Measurements from ENCODE around the gene REPS2. TPM values are rescaled to one million over a fixed set of nuclear protein-coding genes. Genes with fewer than 3 reads are reported as not detected.

REPS2 gene
- polyA plus RNA-seq, 3 donors: 2.1 to 4.7 (median 3.6) TPM

GRCh38 chrX:16999275-16999674 lies 52.8 kb downstream of the REPS2 start:
- Mint-ChIP-seq H3K36me3 (no peaks in the 10 kb centered on the region), H3K4me1 (no peaks in the 10 kb centered on the region), H3K9me3 (peaks cover 5 to 12% (median 7%) of the 10 kb centered on the region in 7 donors), H3K27me3 (ENCODE audit: low read depth in 3 of 3) (peaks cover 0 to 26% (median 0%) of the 10 kb centered on the region in 3 donors), H3K4me3 (no peak overlapping the region), H3K27ac (peak overlapping the region in 1 of 7 donors; percentile 37)
- no peak for DNase-seq
- H3K9ac ChIP-seq (ENCODE audit: insufficient read depth, low read length, poor library complexity, severe bottlenecking): no peak overlapping the region
- intact Hi-C loops (cut with micrococcal nuclease): no loop called here
- no peaks in the 10 kb centered on the region for H4K20me1 ChIP-seq (ENCODE audit: insufficient read depth, low read length)
- no peak for TF ChIP-seq CTCF (IDR thresholded peaks at IDR 0.05)
- no peak overlapping the region for H3K4me3 ChIP-seq (replicated peaks in 1 of 3; ENCODE audit: low read depth in 2 of 3, low read length in 3 of 3)
- H3K4me1 ChIP-seq (ENCODE audit: control insufficient read depth in 1 of 2, insufficient read depth in 2 of 2, low read length in 2 of 2): no peaks in the 10 kb centered on the region
- H3K27ac ChIP-seq (ENCODE audit: low read depth in 1 of 2, low read length in 2 of 2): no peak overlapping the region
- H3K9me3 ChIP-seq (replicated peaks in 1 of 2; ENCODE audit: control insufficient read depth in 1 of 2, insufficient read depth in 1 of 2, low read length in 2 of 2): no peaks in the 10 kb centered on the region
- H3K27me3 ChIP-seq (ENCODE audit: control insufficient read depth in 2 of 2, insufficient read depth in 2 of 2, low read length in 2 of 2): peaks cover 0 to 12% of the 10 kb centered on the region in 2 donors
- H3K79me2 ChIP-seq (ENCODE audit: insufficient read depth, low read length): no peaks in the 10 kb centered on the region
- no peak overlapping the region for H3K4me2 ChIP-seq (replicated peaks; ENCODE audit: extremely low read depth, low read length, poor library complexity, severe bottlenecking)
- H2AFZ ChIP-seq (ENCODE audit: insufficient read depth, low read depth, low read length, poor library complexity, severe bottlenecking): no peak overlapping the region
- H3K36me3 ChIP-seq (replicated peaks in 1 of 2; ENCODE audit: control insufficient read depth in 1 of 2, insufficient read depth in 2 of 2, low read length in 2 of 2): no peaks in the 10 kb centered on the region

- no peak for TF ChIP-seq CTCF (IDR thresholded peaks at IDR 0.05)
- Histone ChIP-seq H4K20me1 (ENCODE audit: insufficient read depth, low read length) (no peaks in the 10 kb centered on the region), H3K27me3 (ENCODE audit: control insufficient read depth in 2 of 2, insufficient read depth in 2 of 2, low read length in 2 of 2) (peaks cover 0 to 12% of the 10 kb centered on the region in 2 donors), H3K9me3 (replicated peaks in 1 of 2; ENCODE audit: control insufficient read depth in 1 of 2, insufficient read depth in 1 of 2, low read length in 2 of 2) (no peaks in the 10 kb centered on the region), H3K27ac (ENCODE audit: low read depth in 1 of 2, low read length in 2 of 2) (no peak overlapping the region), H3K36me3 (replicated peaks in 1 of 2; ENCODE audit: control insufficient read depth in 1 of 2, insufficient read depth in 2 of 2, low read length in 2 of 2) (no peaks in the 10 kb centered on the region), H3K4me1 (ENCODE audit: control insufficient read depth in 1 of 2, insufficient read depth in 2 of 2, low read length in 2 of 2) (peaks cover 7 to 8% of the 10 kb centered on the region in 2 donors), H3K79me2 (ENCODE audit: insufficient read depth, low read length) (no peaks in the 10 kb centered on the region), H3K9ac (ENCODE audit: insufficient read depth, low read length, poor library complexity, severe bottlenecking) (no peak overlapping the region), H3K4me2 (replicated peaks; ENCODE audit: extremely low read depth, low read length, poor library complexity, severe bottlenecking) (no peak overlapping the region), H2AFZ (ENCODE audit: insufficient read depth, low read depth, low read length, poor library complexity, severe bottlenecking) (no peak overlapping the region), H3K4me3 (replicated peaks in 1 of 3; ENCODE audit: low read depth in 2 of 3, low read length in 3 of 3) (no peak overlapping the region)
- H3K4me3 Mint-ChIP-seq: no peak overlapping the region
- WGBS (ENCODE audit: insufficient coverage): no CpG with 5 or more reads among the region's 2 CpGs
- no peaks in the 10 kb centered on the region for H3K36me3 Mint-ChIP-seq
- H3K27ac Mint-ChIP-seq: no peak overlapping the region
- H3K27me3 Mint-ChIP-seq (ENCODE audit: low read depth in 3 of 3): peaks cover 0 to 23% (median 0%) of the 10 kb centered on the region in 3 donors
- peaks cover 11% of the 10 kb centered on the region for H3K4me1 Mint-ChIP-seq
- peaks cover 5 to 12% (median 7%) of the 10 kb centered on the region in 7 donors for H3K9me3 Mint-ChIP-seq
- intact Hi-C loops (cut with micrococcal nuclease): no loop called here
- no peak for DNase-seq
These were observed 54.3 kb downstream of the REPS2 start for GRCh38 chrX:17000751-17001150.
